Hematopoietic multipotent progenitor cell treated with erythropoietin and hydrocortisone succinate and interleukin-3 and kit ligand, for 8 days (in vitro differentiated cells): Measurements from ENCODE around the gene CD63.
"Not testable (repeated sequence)": the region's sequence is repeated elsewhere in the genome, so short reads cannot be mapped to it uniquely, and the experiment has no call there.

Experiments
- DNase-seq: peaks from one replicate; pipeline ENCODE4 v3.0.0-alpha.2; 2015

The CD63 gene

DNA sequence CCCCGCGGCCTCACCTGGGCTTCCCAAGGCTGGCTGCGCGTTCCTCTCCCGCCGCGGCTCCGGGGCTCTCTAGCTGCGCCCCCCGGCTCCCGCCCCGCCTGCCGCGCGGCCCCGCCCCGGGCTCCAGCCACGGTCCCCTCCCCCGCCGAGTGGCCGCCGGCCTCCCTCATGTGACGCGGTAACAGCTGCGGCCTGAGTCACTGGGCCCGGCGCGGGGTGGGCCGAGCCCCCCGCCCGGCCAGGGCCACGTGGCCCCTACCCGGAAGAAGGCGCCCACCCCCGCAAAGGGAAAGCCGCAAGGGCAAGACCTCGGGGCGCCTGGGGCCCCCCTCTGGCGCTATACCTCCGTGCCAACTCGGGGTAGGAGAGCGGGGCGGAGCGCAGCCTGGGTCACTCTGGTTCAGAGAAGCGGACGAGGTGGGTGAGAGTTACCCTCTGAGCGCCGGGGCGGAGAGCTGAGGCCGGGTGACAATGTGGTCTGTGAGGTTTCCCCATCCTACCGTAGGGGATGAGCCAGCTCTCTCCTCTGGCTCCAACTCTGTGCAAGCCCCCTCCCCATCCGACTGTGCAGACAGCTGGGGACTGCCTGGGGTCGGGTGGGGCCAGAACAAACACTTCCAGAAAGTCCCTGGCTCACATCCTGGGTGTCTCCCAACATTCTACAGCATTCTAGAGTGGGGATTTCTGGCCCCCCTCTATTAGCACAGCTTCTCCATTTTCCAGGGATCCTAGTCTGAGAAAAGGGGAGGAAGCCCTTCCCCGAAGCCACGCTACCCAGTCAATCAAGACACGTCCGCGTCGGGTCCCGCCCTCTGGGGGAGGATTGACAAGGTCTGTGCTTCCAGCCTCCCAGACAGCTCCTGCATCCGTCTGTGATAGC, at the start of gene CD63:
CD63 (minus strand) TSS at position 71 of the 880 bp plus-strand sequence. CDS start 668 bp downstream, outside the sequence.
- DNase-seq, result peak; percentile 90

DNA sequence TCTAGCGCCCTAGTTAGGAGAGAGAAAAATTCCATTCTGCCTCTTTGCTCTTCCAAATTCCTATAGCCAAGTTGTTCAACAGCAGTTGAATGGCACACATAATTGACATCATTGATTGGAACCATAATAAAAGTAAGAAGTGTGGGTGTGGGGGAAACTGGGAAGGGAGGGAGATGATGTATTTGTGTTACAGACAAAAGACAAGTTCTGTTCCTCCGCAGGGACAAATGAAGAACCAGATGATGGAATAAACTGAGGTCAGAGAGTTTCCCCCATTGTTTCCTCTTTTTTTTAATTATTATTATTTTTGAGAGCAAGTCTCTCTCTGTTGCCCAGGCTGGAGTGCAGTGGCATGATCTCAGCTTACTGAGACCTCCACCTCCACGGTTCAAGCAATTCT, 49.0 kb upstream of the CD63 start:
- no peak for DNase-seq

DNA sequence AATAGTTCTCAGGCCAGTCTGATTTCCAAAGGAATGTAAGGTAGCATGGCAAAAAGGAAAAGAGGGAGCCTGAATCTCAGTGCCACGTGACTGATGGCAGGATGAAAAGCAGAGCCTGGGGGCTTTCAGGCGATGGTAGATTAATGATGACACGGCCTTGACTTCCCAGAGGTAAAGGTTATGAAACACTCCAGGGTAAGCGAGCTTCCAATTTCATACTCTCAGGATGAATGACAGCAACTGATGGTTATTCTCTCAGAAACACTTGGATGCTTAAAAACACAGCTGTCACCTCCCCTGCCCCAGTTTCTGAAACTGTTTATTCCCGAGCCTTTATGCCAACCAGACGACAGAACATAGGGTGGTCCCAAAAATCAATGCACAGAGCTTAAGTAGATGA, 42.9 kb upstream of the CD63 start:
- no peak for DNase-seq

DNA sequence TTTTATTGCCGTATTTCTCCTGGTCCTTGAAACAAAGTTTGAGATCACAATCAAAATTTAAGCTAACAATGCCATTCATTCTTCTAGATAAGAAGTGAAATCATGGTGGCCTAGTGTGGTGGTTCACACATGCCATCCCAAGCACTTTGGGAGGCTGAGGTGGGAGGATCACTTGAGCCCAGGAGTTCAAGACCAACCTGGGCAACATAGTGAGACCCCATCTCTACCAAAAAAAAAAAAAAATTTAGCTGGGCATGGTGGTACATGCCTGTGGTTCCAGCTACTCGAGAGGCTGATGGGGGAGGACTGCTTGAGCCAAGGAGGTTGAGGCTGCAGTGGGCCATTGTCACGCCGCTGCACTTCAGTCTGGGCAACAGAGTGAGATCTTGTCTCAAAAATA, 38.3 kb upstream of the CD63 start:
- DNase-seq, result no peak

DNA sequence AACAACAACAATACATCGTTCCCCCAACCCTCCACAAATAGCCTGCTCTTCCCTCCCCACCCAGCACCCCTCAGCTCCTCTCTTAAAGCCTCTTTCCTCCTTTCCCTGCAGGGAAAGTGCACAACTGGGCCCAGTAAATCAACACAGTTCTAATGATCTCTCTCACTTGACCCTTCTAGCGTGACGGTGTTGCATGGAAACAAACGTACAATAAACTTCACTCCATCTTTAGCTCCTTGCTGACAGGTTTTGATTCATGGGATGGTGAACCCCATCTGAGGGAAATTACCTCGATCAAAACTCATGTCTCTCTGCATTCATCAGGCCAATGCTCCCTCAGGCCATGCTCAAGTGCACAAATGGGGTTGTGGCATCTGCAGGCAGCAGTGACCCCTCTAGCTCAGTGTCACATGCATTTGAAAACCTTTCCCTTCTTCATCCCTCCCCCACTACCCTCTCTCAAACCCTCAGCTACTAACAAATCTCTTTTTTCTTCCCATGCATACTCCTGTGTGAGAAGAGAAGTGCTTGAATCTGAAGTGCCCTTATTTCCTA, 37.0 kb upstream of the CD63 start:
- no peak for DNase-seq

GRCh38 chr12:55762646-55763045, 33.8 kb upstream of the CD63 start:
- DNase-seq, result no peak

GRCh38 chr12:55760663-55761062, 31.9 kb upstream of the CD63 start:
- no peak for DNase-seq

DNA sequence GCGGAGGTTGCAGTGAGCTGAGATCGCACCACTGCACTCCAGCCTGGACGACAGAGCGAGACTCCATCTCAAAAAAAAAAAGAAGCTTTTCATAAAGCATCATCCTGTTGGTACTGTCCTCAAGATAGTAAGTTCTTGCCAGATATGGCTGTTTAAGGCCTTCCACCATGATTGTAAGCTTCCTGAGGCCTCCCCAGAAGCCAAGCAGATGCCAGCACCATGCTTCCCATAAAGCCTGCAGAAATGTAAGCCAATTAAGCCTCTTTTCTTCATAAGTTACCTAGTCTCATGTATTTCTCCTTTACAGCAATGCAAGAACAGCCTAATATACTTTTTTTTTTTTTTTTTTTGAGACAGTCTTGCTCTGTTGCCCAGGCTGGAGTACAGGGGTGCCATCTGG, 29.8 kb upstream of the CD63 start:
- not testable (repeated sequence) for DNase-seq

- DNase-seq, result no peak
These were observed 28.9 kb upstream of the CD63 start for GRCh38 chr12:55757701-55758100.

GRCh38 chr12:55755246-55755645, 26.4 kb upstream of the CD63 start:
- no peak for DNase-seq

DNA sequence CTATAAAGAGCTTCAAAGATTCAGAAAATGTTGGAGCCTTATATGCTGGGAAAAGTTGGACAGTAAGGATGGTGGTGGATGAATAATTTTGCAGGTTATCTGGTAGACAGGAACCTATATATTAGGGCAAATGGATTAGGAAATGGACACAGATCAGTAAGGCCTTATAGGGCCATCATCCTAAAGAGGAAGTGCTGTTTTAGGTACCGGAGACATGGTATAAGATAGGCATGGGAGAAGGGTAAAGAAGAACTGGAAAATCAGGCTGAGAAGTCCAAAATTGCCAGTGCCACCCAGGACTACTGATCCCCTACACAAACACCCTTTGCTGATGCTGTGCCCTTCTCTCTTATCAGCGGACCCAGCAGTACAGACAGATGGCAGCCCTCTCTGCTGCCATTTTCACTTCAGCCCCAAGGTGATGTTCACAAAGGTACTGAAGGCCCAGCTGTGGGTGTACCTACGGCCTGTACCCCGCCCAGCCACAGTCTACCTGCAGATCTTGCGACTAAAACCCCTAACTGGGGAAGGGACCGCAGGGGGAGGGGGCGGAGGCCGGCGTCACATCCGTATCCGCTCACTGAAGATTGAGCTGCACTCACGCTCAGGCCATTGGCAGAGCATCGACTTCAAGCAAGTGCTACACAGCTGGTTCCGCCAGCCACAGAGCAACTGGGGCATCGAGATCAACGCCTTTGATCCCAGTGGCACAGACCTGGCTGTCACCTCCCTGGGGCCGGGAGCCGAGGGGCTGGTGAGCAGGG, 19.6 kb upstream of the CD63 start:
- DNase-seq, result no peak

DNA sequence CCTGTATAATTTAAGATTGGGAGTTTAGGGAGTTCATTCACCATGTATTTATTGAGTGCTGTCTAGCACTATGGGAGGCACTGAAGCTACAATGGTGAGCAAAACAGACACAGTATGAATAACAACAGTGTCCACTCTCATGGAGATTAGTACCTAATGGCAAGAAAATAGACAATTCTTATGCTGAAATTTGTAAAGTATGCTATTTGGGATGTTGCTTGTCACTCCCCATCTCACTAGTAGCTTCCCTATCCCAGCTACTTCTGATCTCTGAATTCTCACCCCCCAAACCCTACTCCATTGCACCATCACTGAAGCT, 18.1 kb upstream of the CD63 start:
- DNase-seq, result no peak

- DNase-seq, result no peak
These were observed 17.5 kb upstream of the CD63 start for GRCh38 chr12:55746174-55746912.

GRCh38 chr12:55745361-55746173, 16.8 kb upstream of the CD63 start:
- DNase-seq, result no peak

DNA sequence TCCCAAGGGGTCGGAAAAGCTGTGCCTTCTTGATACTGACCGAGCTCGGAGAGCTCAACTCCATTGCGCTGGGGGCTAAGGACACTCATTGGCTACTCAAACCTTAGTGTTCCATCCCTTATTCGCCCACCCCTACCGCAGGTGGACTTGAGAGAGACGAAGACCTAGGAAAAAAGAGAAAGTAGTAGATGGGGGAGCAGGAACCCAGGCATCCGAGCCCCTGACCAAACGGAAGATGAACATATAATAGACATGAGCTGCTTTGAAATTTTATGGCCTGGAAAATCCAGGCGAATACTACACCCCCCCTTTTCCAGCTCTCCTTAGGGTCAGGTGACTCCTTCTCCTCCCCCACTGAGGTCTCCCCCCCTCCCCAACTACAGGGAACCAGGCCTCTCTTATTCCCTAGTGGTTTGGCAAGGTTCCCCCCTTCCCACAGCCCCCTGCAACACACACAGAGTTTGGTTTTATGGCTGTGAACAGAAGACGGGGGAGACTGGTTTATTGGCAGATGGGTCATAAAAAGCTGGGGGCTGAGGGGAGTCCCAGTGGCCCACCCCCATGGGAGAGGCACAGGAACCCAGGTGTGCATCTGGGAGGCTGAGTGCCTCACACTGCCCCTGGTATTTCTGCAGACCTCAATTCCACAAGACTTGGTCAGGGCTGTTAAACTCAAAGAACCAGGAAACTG, 15.7 kb upstream of the CD63 start:
- no peak for DNase-seq

DNA sequence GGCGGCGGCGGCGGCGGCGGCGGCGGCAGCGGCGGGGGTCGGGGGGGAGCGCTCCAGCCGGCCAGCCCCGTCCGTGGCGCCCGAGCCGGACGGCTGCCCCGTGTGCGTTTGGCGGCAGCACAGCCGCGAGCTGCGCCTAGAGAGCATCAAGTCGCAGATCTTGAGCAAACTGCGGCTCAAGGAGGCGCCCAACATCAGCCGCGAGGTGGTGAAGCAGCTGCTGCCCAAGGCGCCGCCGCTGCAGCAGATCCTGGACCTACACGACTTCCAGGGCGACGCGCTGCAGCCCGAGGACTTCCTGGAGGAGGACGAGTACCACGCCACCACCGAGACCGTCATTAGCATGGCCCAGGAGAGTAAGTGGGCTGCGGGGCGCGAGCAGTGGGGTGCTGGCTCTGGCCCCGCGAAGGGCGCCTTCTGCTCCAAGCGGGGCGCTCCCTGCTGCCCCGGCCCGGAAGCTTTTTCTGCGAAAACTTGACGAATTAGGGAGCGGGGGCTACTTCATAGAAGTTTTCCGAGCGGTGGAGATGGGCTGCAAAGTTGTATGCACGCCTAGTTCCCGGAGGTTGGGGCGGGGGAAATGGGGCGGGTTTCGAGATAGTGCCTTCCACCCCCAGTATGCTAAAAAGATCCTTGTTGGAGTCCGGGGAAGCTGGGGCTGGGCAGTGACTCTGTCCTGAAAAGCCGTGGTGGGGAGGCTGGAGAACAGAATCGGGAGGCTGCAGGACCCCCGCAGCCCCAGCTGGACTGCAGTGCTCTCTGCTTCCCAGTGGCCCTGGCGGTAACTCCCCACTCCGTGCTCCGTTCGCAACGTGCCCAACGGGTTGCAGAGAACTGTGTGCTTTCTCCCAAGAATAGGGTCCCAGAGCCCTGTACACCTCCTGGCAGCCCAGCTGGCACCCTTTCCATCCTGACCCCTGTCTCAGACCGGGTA, 14.9 kb upstream of the CD63 start:
- DNase-seq, result peak; percentile 63

- peak; percentile 83 for DNase-seq
These were observed 14.1 kb upstream of the CD63 start, which contains the start of gene GDF11 for GRCh38 chr12:55742719-55743405. GDF11 (plus strand) TSS chr12:55743122; CDS start chr12:55743317, 195 bp downstream.

DNA sequence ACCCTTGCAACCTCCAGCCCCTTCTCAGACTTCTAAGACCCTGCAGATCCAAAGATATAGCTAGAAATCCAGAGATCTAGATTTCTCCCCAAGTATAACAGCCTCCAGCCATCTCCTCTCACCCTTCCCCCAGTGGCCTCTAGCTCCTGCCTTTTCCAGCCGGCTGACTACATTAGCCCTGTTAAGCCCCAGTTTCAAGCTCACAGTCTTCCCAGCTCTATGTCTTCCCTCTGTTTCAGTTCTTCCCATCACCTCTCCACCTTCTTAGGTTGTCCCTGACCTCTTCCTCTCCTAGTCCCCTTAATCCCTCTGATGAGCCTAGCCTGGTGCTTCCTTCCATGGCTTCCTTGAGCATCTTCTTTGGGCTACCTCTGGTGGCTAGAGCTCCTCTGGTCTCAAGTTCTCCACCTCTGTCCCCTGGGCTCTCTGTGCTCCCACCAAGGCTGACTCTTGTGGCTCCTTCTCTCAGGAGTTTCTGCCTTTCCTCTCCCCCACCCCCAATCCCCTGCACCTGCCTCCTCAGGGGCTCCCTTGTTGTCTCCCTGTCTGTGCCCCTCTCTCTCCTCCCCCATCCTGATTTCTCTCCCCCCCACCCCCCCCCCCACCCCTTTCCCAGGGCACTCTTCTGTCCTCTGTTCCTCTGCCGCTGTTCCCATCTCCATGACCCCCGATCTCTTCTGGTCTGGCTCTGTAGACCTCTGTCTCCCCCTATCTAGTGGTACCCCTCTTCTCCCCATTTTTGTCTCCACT, 13.3 kb upstream of the CD63 start:
- no peak for DNase-seq

GRCh38 chr12:55739025-55739378, 10.2 kb upstream of the CD63 start:
- DNase-seq, result no peak
